B cell (primary cell): ENCODE data around the gene ELOVL6. TPM values are rescaled to one million over a fixed set of nuclear protein-coding genes. Genes with fewer than 3 reads are reported as not detected.

Experiments
- ATAC-seq: fragments of 200-7000 bp; cut with Tn5 transposase; one replicate; pipeline ENCODE4 v1.10.0; 2021; ENCODE audit warnings: low read depth, mild to moderate bottlenecking, moderate number of reproducible peaks, moderate library complexity
- CTCF ChIA-PET: fragments of 350-600 bp; sonication (Branson Sonifier 250); formaldehyde crosslinking; loops from one replicate; lab custom pipeline; 2021; ENCODE audit warnings: antibody characterized with exemption, inconsistent platforms; lab: Charles Lee
- POLR2A ChIA-PET: fragments of 350-600 bp; sonication (Branson Sonifier 250); formaldehyde crosslinking; loops from one replicate; lab custom pipeline; 2021; ENCODE audit warnings: antibody characterized with exemption; lab: Charles Lee
- DNase-seq: peaks from one replicate; pipeline ENCODE4 v3.0.0; 2013
- H2AFZ ChIP-seq: 2 replicates; pipeline ENCODE4 v1.6.1; 2012; ENCODE audit warnings: mild to moderate bottlenecking, low read depth, low read length; ENCODE audit not compliant: insufficient read depth, poor library complexity, severe bottlenecking
- H3K27ac ChIP-seq, 2 donors: 1 replicate in 1 of 2; 2 replicates in 1 of 2; pipeline ENCODE4 v1.5.1; 2012 to 2013; ENCODE audit warnings: low read length in 2 of 2, mild to moderate bottlenecking in 2 of 2, moderate library complexity in 1 of 2
- H3K27me3 ChIP-seq, 4 experiments: fragments of 200-600 bp in 1 of 4; sonication (generic) in 1 of 4; replicated peaks in 1 of 4; 1 replicate in 2 of 4; 2 replicates in 2 of 4; pipeline versions ENCODE4 v1.6.1 to v1.7.0; 2013 to 2016; ENCODE audit warnings: low read length in 3 of 4, mild to moderate bottlenecking in 2 of 4, mixed read lengths in 1 of 4, moderate library complexity in 1 of 4; ENCODE audit not compliant: insufficient read depth in 4 of 4, control insufficient read depth in 3 of 4; ENCODE audit errors: control extremely low read depth in 1 of 4
- H3K36me3 ChIP-seq, 2 experiments: replicated peaks in 1 of 2; 1 replicate in 1 of 2; 2 replicates in 1 of 2; pipeline versions ENCODE4 v1.6.1 to v1.7.1; 2013; ENCODE audit warnings: low read length in 1 of 2; ENCODE audit not compliant: insufficient read depth in 2 of 2, control insufficient read depth in 1 of 2; ENCODE audit errors: control extremely low read depth in 1 of 2, extremely low read depth in 1 of 2
- H3K4me1 ChIP-seq, 2 donors: fragments of 200-600 bp in 1 of 2; sonication (generic) in 1 of 2; 1 replicate in 1 of 2; 2 replicates in 1 of 2; pipeline versions ENCODE4 v1.5.1 to v1.6.1; 2013 to 2017; ENCODE audit warnings: low read length in 2 of 2; ENCODE audit not compliant: control insufficient read depth in 2 of 2, insufficient read depth in 2 of 2
- H3K4me2 ChIP-seq: replicated peaks from 2 replicates; pipeline ENCODE3; 2012; ENCODE audit warnings: mild to moderate bottlenecking, low read depth, low read length; ENCODE audit not compliant: poor library complexity, severe bottlenecking
- H3K4me3 ChIP-seq, 5 experiments: fragments of 200-600 bp in 1 of 5; sonication (generic) in 1 of 5; 1 replicate in 3 of 5; 2 replicates in 2 of 5; pipeline versions ENCODE4 v1.5.1 to v1.7.0; 2011 to 2016; ENCODE audit warnings: low read length in 4 of 5, mild to moderate bottlenecking in 4 of 5, low read depth in 2 of 5, control low read depth in 1 of 5, moderate library complexity in 1 of 5; ENCODE audit not compliant: insufficient read depth in 1 of 5; ENCODE audit errors: control extremely low read depth in 1 of 5, extremely low read depth in 1 of 5
- H3K79me2 ChIP-seq: fragments of 200-600 bp; sonication (generic); one replicate; pipeline ENCODE4 v1.6.0; 2016; ENCODE audit warnings: low read length; ENCODE audit not compliant: control insufficient read depth, insufficient read depth
- H3K9ac ChIP-seq: fragments of 200-600 bp; sonication (generic); 2 replicates; pipeline ENCODE4 v1.6.1; 2017; ENCODE audit warnings: mild to moderate bottlenecking, low read length, moderate library complexity
- H3K9me3 ChIP-seq, 3 donors: one replicate each; pipeline versions ENCODE4 v1.6.1 to v1.7.1; 2013; ENCODE audit warnings: low read length in 2 of 3; ENCODE audit not compliant: control insufficient read depth in 2 of 3, insufficient read depth in 1 of 3; ENCODE audit errors: control extremely low read depth in 1 of 3
- H4K20me1 ChIP-seq: 2 replicates; pipeline ENCODE4 v1.6.0; 2012; ENCODE audit warnings: mild to moderate bottlenecking, low read length; ENCODE audit not compliant: insufficient read depth, control insufficient read depth, poor library complexity, severe bottlenecking
- H3K27ac Mint-ChIP-seq: one replicate; pipeline ENCODE4 v1.8.0; 2021; ENCODE audit warnings: mixed read lengths
- H3K27me3 Mint-ChIP-seq: one replicate; pipeline ENCODE4 v1.8.0; 2021; ENCODE audit warnings: mixed read lengths
- H3K4me1 Mint-ChIP-seq: one replicate; pipeline ENCODE4 v1.8.0; 2021; ENCODE audit warnings: mixed read lengths
- H3K4me3 Mint-ChIP-seq: one replicate; pipeline ENCODE4 v1.8.0; 2021; ENCODE audit warnings: mixed read lengths
- H3K9me3 Mint-ChIP-seq: one replicate; pipeline ENCODE4 v1.8.0; 2022; ENCODE audit warnings: mixed read lengths; ENCODE audit not compliant: insufficient read depth
- EZH2 ChIP-seq: IDR thresholded peaks from 2 replicates; pipeline ENCODE4 v1.6.1; 2012; ENCODE audit warnings: borderline replicate concordance, low read depth, mild to moderate bottlenecking, moderate library complexity, low read length; ENCODE audit not compliant: insufficient read depth, poor library complexity, severe bottlenecking
- WGBS: methylation state at CpG from one replicate; pipeline ENCODE4 v1.1.5; 2013; ENCODE audit warnings: missing lambda C conversion rate; ENCODE audit not compliant: insufficient coverage; 5-methylcytosine and 5-hydroxymethylcytosine counted together
- intact Hi-C: fragments of 100-400 bp; cut with micrococcal nuclease; formaldehyde crosslinking; loops from one replicate; pipeline ENCODE4 v1.10.0; 2022
- polyA plus RNA-seq: library from polyadenylated mRNA; depleted of rRNA; stranded (reverse); fragments of >200 nt; gene quantifications from 2 replicates; pipeline ENCODE4 v1.2.3, GENCODE V29; 2012
- total RNA-seq, 2 donors: library from RNA; stranded (reverse); fragments of 120-200 nt in 1 of 2; gene quantifications; 1 replicate in 1 of 2; 2 replicates in 1 of 2; pipeline versions ENCODE4 v1.2.3 to v1.2.4, GENCODE V29; 2013 to 2022
- TF ChIP-seq, protein P1 (sequence below): fragments of 200-600 bp; IDR thresholded peaks from one replicate; pipeline ENCODE4 v1.8.0; 2022; ENCODE audit warnings: antibody characterized with exemption, mild to moderate bottlenecking

ELOVL6 gene
- total and polyA plus RNA-seq, 2 donors (not counting 1 experiment from before 2014, with no cell fraction given), result 0.10 to 0.22 TPM

DNA sequence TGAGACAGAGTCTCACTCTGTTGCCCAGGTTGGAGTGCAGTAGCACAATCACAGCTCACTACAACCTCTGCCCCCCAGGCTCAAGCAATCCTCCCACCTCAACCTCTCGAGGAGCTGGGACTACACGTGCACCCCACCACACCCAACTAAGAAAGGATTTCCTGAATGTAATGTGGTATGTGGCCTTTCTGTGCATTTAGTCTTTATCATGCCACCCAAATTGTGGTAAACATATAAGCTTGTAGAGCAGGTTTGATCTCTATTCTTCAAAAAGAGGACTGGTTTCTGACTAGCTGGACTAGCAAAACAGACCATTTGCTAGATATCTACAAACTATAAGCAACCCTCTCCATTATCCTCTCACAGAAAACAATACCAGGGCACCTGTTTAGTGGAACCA is 33.6 kb downstream of the ELOVL6 start:
- H3K4me1 Mint-ChIP-seq, result peaks cover 5% of the 10 kb centered on the region
- intact Hi-C loops, result no loop called here
- Histone ChIP-seq H3K9me3 (no peaks in the 10 kb centered on the region), H2AFZ (peak overlapping the region; percentile 1), H3K27me3 (no peaks in the 10 kb centered on the region), H3K79me2 (no peaks in the 10 kb centered on the region), H3K4me2 (no peak overlapping the region), H3K4me1 (no peaks in the 10 kb centered on the region), H3K27ac (no peak overlapping the region), H3K36me3 (no peaks in the 10 kb centered on the region), H3K9ac (no peak overlapping the region), H3K4me3 (no peak overlapping the region), H4K20me1 (no peaks in the 10 kb centered on the region)
- no CpG with 5 or more reads among the region's 2 CpGs for WGBS
- TF ChIP-seq, protein P1, sequence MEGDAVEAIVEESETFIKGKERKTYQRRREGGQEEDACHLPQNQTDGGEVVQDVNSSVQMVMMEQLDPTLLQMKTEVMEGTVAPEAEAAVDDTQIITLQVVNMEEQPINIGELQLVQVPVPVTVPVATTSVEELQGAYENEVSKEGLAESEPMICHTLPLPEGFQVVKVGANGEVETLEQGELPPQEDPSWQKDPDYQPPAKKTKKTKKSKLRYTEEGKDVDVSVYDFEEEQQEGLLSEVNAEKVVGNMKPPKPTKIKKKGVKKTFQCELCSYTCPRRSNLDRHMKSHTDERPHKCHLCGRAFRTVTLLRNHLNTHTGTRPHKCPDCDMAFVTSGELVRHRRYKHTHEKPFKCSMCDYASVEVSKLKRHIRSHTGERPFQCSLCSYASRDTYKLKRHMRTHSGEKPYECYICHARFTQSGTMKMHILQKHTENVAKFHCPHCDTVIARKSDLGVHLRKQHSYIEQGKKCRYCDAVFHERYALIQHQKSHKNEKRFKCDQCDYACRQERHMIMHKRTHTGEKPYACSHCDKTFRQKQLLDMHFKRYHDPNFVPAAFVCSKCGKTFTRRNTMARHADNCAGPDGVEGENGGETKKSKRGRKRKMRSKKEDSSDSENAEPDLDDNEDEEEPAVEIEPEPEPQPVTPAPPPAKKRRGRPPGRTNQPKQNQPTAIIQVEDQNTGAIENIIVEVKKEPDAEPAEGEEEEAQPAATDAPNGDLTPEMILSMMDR, result no peak
- TF ChIP-seq EZH2, result no peak
- no peaks in the 10 kb centered on the region for H3K27me3 Mint-ChIP-seq
- H3K27ac Mint-ChIP-seq, result no peak overlapping the region
- ChIA-PET CTCF (interaction anchor here (1.2 kb wide), 1 partner anchor 16 kb away, joined by 4 read pairs; no protein-coding TSS in a partner anchor), POLR2A (no interaction called here)
- no peaks in the 10 kb centered on the region for H3K9me3 Mint-ChIP-seq
- no peak for DNase-seq
- ATAC-seq, result no peak
- H3K4me3 Mint-ChIP-seq, result no peak overlapping the region

DNA sequence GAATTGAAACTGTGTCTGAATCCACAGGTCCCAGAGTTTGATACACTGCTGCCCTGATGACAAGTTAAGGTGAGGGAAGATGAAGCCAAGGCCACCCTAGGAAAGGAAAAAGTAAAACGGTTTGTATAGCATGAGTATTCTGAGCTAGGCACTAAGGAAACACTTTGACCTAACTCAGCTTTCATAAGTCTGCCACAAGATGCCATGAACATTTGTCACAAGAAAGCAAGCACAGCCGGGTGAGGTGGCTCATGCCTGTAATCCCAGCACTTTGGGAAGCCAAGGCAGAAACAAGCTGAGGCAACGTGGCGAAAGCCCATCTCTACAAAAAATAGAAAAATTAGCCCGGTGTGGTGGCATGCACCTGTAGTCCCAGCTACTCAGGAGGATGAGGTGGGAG is 34.2 kb downstream of the ELOVL6 start:
- no peak overlapping the region for H2AFZ ChIP-seq
- POLR2A ChIA-PET, result no interaction called here

More for the DNA sequence above, 34.2 kb downstream of the ELOVL6 start:
- no peak overlapping the region for H3K27ac Mint-ChIP-seq
- H3K9me3 Mint-ChIP-seq, result no peaks in the 10 kb centered on the region
- Histone ChIP-seq H3K79me2 (no peaks in the 10 kb centered on the region), H3K36me3 (no peaks in the 10 kb centered on the region), H3K27me3 (no peaks in the 10 kb centered on the region), H4K20me1 (no peaks in the 10 kb centered on the region), H3K9me3 (no peaks in the 10 kb centered on the region), H3K4me3 (no peak overlapping the region), H3K27ac (no peak overlapping the region), H3K4me1 (no peaks in the 10 kb centered on the region), H3K4me2 (no peak overlapping the region), H3K9ac (no peak overlapping the region)
- H3K4me1 Mint-ChIP-seq, result peaks cover 5% of the 10 kb centered on the region
- CTCF ChIA-PET, result no interaction called here
- TF ChIP-seq, protein P1, result no peak
- TF ChIP-seq EZH2, result no peak
- H3K4me3 Mint-ChIP-seq, result no peak overlapping the region
- DNase-seq (no peak), ATAC-seq (no peak)
- intact Hi-C loops, result no loop called here
- H3K27me3 Mint-ChIP-seq, result no peaks in the 10 kb centered on the region
- 100% methylated on average over 3 of the region's 5 CpGs for WGBS
